ENCODE data around the gene ITPK1.

ITPK1 gene

DNA sequence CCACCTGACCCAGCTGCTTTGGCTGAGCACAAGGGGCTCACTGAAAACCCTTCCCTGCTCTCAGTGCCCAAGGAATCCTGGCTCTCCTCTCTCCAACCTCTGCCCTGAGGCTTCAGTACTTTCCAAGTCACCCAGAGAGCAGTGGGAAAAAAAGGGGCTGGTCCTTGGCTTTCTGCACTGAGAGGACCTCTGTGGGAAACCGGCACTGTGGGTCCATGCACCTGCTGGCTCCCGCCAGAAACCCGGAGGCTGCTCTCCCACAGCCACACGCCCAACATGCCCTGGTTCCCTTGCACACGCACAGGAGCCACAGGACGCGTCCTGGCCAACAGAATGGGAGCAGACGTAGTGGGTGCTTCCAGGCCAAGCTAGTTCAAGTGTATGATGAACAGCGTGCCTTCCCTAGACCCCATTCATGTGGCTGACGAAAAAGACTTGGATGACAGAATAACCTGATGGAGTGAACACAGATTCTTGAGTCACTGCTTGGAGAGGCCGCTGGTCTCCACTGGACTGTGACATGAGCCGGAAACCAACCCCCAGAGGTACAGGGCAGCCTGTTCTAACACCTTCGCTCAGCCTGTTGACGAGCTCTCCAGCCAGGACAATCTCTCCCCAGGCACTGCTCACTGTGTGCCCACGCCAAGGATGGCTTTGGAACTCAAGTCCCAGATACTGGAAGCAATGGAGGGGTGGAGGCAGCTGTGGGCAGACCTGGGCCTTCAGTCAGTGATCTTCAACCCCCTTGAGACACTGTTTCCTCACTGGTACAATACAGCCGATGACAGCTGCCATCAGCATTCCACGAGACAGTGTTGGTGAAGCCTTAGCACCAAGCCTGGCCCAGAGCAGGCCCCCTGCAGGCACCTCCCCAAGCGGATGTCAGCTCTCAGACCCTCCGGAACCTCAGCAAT lies 87.7 kb downstream of the ITPK1 start:
- H3K4me3 ChIP-seq (ENCODE audit: low read length), result no peak overlapping the region

DNA sequence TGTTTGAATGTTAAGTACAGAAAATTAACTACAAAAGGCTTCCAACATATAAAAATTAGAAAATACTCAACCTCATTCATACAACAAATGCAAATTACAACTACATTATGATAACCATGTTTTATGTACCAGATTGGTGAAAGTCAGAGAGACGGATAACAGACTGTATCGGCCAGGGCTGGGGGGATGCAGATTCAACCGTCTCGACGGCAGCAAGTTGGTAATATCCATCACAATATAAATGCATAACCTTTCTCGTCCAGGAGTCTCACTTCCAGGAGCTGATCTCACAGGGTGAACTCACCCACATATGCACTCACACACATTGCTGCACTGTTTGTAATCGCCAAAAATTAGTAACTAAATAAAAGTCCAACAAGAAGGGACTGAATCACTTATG lies 89.4 kb downstream of the ITPK1 start:
- DNase-seq (ENCODE audit: low read depth), result no peak
- no peak overlapping the region for H3K4me3 ChIP-seq (ENCODE audit: low read length)
- TF ChIP-seq, protein P1, sequence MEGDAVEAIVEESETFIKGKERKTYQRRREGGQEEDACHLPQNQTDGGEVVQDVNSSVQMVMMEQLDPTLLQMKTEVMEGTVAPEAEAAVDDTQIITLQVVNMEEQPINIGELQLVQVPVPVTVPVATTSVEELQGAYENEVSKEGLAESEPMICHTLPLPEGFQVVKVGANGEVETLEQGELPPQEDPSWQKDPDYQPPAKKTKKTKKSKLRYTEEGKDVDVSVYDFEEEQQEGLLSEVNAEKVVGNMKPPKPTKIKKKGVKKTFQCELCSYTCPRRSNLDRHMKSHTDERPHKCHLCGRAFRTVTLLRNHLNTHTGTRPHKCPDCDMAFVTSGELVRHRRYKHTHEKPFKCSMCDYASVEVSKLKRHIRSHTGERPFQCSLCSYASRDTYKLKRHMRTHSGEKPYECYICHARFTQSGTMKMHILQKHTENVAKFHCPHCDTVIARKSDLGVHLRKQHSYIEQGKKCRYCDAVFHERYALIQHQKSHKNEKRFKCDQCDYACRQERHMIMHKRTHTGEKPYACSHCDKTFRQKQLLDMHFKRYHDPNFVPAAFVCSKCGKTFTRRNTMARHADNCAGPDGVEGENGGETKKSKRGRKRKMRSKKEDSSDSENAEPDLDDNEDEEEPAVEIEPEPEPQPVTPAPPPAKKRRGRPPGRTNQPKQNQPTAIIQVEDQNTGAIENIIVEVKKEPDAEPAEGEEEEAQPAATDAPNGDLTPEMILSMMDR (conservative IDR thresholded peaks at IDR 0.05; ENCODE audit: low read length), result no peak

More for the DNA sequence above, 87.7 kb downstream of the ITPK1 start:
- no peak for DNase-seq (ENCODE audit: low read depth)
- TF ChIP-seq, protein P1 (conservative IDR thresholded peaks at IDR 0.05; ENCODE audit: low read length), result no peak

DNA sequence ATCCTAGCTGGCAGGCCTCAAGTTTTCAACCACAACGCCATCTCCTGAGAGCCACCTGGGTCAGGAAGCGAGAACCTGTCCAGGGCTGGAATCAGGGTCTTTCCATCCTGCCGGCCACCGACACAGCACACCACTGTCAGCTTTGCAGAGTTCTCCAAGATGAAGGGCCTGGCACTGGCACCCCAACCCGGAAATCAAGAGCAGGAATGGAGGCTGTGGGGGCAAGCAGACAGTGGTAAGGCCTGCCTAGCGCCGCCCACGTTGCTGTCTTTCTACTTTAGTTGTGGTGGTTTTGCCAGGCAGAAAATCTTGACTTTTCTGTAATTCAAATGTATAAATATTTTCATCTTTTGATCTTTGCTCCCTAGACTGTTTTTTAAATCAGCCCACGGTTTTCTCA lies 90.7 kb downstream of the ITPK1 start:
- DNase-seq (ENCODE audit: low read depth), result no peak
- H3K4me3 ChIP-seq (ENCODE audit: low read length), result no peak overlapping the region
- TF ChIP-seq, protein P1 (conservative IDR thresholded peaks at IDR 0.05; ENCODE audit: low read length), result no peak

DNA sequence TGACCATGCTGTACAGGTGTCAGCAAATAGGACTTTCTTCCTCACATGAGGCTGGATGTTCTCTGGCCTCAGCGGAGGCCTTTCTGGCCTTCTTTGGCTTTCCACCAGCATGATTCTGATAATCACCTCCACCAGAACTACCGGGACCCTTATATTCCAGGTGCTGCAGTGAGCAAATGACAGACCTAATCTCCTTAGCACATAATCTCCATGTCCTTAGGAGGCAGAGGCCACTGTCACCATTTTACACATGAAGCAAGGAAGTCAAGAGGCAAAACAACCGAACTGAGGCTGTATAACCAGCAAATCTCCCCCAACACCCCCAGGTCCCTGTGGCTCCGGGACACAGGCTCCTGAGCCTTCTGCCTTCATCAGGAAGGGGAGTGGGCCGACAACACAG lies 91.2 kb downstream of the ITPK1 start:
- TF ChIP-seq, protein P1 (conservative IDR thresholded peaks at IDR 0.05; ENCODE audit: low read length), result no peak
- no peak for DNase-seq (ENCODE audit: low read depth)
- no peak overlapping the region for H3K4me3 ChIP-seq (ENCODE audit: low read length)

DNA sequence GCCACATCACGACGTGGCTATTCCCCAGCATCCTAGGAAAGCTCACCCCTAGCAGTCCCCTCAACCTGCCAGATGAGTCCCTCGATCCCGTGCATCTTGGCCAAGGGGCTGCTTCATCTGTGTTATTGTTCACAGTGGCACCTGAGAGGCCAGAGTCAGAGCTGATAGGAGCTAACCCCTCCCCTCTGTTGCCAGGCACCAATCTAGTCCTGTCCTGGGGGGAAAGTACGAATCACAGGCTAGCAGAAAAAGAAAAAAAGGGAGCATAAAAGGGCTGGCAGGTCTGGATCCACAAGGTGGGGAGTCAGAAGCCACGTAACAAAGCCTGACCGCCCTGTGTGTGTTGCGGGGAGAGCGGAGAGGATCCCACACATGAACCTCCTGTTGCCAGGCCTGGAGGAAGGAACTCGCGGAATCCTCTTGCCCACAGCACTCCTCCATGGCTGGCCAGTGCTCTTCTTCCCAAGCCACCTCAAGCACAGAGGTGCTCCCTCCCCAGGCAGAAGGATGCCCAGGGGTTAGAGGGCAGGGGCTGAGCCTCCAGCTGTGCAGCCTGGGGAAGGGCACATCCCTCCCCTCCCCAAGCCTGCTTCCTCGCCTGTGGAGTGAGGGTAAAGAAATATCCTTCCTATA lies 91.8 kb downstream of the ITPK1 start:
- H3K4me3 ChIP-seq (ENCODE audit: low read length), result no peak overlapping the region
- TF ChIP-seq, protein P1 (conservative IDR thresholded peaks at IDR 0.05; ENCODE audit: low read length), result no peak
- no peak for DNase-seq (ENCODE audit: low read depth)

DNA sequence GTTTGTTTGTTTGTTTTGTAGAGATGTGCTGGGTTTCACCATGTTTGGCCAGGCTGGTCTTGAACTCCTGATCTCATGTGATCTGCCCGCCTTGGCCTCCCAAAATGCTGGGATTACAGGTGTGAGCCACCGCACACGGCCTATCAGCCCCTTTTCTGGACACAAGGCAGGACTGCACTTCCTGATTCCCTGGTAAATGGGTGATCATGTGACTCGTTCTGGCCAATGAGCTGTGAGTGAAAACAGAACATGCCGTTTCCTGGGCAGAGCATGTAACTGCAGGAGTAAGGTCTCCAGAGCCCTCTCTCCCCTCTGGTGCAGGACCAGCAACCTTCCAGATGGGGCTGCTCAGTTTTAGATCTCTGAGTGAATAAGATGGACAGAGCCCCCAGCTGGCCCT lies 92.7 kb downstream of the ITPK1 start:
- DNase-seq (ENCODE audit: low read depth), result no peak

More for the DNA sequence above, 92.7 kb downstream of the ITPK1 start:
- H3K4me3 ChIP-seq (ENCODE audit: low read length), result no peak overlapping the region
- TF ChIP-seq, protein P1 (conservative IDR thresholded peaks at IDR 0.05; ENCODE audit: low read length), result no peak

Measured in AG10803 (cell line).